Right forelimb (tissue), 1 donor: Measurements from ENCODE around the gene OFD1.

ENCODE experiments used
- DNase-seq: peaks from one replicate; pipeline ENCODE4 v3.0.0-alpha.2; 2018

OFD1 gene

GRCh38 chrX:13752646-13753045, 18.1 kb downstream of the OFD1 start:
- no peak for DNase-seq

DNA sequence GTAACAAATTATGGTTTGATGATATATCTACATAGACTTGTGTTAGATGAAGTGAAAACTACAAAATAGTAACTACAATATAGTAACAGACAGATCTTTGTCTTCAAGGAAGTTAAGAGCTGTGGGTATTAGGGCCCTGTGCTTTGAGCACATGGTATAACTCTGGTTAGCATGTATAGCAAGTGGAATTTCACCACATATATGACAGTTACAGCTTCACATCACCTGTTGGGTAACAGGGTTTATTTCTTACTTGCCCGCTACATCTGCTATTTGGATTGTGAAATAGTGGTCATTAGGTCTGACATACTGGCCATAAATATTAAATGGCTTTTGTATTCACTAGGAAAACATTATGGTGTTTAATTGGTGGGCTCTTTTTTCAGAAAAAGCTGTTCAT, 20.2 kb downstream of the OFD1 start:
- no peak for DNase-seq

- no peak for DNase-seq
Observed at GRCh38 chrX:13755254-13755653, 20.7 kb downstream of the OFD1 start.

GRCh38 chrX:13756381-13756780, 21.8 kb downstream of the OFD1 start:
- DNase-seq = no peak

DNA sequence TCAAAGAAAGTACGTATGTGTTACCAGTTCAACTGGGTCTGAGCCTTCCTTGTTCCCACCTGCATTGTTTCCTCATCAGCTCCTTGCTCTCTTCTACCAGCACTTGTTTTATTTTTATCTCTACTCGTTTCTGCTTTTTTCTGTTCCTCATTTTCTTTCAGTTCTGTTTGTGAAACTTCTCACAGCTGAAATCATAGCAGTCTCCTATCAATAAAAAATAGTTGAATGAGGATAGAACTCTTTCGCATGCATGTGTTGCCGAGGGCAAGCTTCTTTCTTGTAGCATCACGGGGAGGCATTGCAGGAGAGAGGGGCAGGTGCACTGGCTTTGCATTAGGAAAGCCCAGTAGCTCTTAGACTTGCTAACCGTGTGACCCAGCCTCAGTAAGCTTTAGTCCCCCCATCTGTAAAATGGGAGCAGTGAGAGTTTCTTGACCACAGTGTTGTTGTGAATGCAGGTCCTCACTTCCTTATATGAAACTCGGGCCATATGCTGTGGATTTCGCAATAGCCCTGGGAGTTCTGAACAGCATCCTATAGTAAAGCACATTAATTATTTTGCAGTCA, 24.7 kb downstream of the OFD1 start:
- DNase-seq = no peak

DNA sequence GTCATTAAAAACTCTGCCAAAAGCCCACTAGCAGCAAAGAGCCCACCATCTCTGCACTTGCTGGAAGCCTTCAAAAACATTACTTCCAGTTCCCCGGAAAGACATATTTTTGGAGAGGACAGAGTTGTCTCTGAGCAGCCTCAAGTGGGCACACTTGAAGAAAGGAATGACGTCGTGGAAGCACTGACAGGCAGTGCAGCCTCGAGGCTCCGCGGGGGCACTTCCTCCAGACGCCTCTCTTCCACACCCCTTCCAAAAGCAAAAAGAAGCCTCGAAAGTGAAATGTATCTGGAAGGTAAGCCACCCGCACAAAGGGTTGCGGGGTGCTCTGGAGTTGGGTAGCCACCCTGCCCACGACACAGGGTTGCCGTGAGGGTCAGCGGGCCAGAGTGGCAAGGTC, 25.9 kb downstream of the OFD1 start:
- DNase-seq = no peak

- no peak for DNase-seq
Observed at GRCh38 chrX:13761606-13762414, 27.3 kb downstream of the OFD1 start.

- DNase-seq = no peak
Observed at GRCh38 chrX:13763489-13763888, 28.9 kb downstream of the OFD1 start.

DNA sequence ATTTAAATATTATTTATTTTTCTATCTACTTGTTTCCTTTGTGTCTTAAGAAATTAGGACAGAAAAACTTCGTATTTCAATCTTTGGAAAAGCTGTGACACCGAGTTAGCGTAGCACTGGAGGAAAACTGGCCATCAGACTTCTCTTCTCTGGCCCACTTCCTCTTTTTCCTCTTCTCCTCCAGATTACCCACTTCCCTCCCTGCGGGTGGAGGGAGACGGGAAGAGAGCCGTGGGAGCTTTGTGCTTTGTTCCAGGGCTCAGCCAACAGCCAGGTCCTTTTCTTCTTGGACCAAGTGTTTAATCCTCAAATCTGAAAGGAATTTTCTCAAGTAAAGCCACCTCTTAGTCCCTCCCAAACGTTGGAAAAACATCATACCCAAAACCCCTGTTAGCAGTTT, 29.7 kb downstream of the OFD1 start:
- no peak for DNase-seq

GRCh38 chrX:13764765-13765164, 30.2 kb downstream of the OFD1 start:
- DNase-seq = no peak

- DNase-seq = no peak
Observed at GRCh38 chrX:13768939-13769338, 34.4 kb downstream of the OFD1 start.

GRCh38 chrX:13770013-13770535, 35.5 kb downstream of the OFD1 start:
- DNase-seq = no peak

DNA sequence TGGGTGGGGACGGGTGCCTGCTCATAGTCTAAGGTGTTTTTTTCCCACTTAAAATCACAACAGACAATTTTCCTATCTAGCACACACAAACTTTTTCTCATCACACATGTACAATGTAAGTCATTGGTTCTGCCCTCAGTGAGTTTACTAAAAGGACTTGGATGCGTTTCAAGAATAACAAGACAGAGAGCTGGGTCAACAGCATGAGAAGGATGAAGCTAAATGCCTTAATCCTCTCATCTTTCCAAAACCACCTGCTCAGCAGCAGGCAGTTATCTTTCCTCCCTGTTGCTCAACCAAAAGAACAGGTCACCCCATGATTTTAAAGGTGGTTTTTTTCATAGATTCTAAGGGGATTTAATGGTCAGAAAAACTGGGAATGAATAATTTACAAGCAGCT, 40.1 kb downstream of the OFD1 start:
- no peak for DNase-seq

GRCh38 chrX:13775837-13776236, 41.3 kb downstream of the OFD1 start:
- DNase-seq = no peak

- no peak for DNase-seq
Observed at GRCh38 chrX:13776387-13776786, 41.8 kb downstream of the OFD1 start.

- no peak for DNase-seq
Observed at GRCh38 chrX:13778916-13779315, 44.4 kb downstream of the OFD1 start.

DNA sequence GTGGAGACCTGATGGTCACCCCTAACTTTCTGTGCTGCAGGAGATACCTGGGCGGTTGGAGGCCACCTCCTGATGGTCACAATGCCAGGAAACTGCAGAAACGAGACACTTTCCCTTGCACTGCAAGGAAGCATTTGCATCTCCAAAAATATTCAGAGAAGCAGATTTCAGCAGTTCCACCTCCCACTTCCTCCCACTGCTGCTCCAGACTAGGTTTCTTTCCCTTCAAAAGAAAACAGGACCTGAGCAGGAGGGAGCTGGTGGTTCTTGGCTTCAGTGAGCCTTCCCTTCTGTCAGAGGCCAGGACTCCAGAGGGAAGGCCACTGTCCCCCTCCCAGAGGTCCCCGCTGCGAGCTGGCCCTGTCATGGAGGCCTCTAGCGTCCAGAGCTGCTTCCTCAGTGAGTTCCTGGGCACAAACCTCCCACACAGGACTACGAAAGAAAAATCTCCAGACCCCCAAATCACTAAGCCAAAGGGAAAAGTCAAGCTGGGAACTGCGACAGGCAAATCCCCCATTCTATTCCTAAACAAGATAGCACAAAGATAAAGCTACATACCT, 46.4 kb downstream of the OFD1 start:
- no peak for DNase-seq

DNA sequence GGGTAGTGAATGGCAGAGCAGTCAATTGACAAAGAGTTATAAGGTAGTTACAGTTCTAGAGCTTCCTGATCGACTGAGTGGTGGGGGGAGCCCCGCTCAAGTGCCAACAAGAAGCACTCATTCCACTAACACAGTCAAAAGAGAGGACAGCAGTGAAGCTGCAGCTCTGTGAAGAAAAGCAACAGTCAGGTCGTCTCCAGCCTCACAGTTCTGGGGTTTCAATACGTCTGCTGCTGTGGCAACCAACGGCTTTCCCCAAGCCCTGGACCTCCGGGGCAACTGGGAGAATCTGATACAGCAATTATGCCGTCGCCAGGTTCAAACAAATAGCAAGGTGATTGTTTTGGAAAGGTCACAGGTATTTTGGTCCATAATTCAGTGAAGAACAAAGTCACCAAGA, 51.5 kb downstream of the OFD1 start:
- no peak for DNase-seq

- DNase-seq = no peak
Observed at GRCh38 chrX:13790206-13791131, 55.9 kb downstream of the OFD1 start.

DNA sequence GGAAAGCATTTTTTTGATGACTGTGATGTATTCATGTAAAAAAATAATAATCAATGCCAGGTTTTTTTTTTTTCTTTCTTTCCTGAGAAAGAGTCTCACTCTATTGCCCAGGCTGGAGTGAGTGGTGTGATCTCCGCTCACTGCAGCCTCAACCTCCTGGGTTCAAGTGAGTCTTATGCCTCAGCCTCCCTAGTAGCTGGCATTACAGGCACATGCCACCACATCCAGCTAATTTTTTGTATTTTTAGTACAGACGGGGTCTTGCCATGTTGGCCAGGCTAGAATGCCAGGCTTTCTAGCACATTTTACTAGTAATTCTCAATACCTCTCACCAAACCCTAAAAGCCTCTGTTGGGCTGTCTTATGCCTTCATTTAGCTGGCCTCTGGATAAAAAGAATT, 56.6 kb downstream of the OFD1 start:
- DNase-seq = no peak

GRCh38 chrX:13791559-13791958, 57.0 kb downstream of the OFD1 start:
- DNase-seq = no peak

DNA sequence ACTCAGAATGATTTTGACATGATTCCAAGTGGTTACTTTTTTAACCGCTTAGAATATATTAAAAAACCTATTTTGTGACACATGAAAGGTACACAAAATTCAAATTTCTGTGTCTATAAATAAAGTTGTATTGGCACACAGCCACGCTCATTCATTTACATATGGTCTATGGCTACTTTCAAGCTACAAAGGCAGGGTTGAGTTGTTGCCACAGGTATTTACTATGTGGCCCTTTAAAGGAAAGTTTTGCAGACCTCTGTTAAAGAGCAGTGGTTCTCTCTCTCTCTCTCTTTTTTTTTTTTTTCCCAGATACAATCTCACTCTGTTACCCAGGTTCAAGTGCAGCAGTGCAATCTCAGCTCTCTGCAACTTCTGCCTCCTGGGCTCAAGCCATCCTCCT, 59.3 kb downstream of the OFD1 start:
- DNase-seq = no peak

DNA sequence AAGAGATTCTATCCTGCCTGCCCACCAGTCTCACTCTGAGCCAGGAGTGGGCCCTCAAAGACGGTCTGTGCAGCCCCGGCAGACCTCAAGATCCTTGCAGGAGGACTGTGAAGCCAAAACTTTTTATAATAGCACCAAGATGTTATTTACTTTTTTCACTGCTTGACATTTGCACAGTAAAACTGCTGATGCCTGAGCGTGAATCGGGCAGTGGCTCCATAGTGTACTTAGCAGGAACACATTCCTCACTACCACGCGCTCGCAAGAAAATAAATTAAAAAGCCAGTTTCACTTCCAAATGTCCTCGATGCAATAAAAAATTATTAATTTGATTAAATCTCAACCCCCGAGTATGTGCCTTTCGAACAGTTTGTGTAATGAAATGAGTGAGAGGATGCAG, 59.9 kb downstream of the OFD1 start:
- DNase-seq = no peak
